Transverse colon (tissue), 4 donors: ENCODE data around the gene CLMN. TPM values are rescaled to one million over a fixed set of nuclear protein-coding genes. Genes with fewer than 3 reads are reported as not detected.

ENCODE experiments used
- DNase-seq: peaks from one replicate; pipeline ENCODE4 v3.0.0-alpha.2; 2019
- H3K27ac ChIP-seq, 4 donors: fragments of 200-600 bp; sonication (generic); 2 replicates each; pipeline ENCODE4 v1.5.1; 2016 to 2018; ENCODE audit warnings: inconsistent platforms in 4 of 4
- H3K27me3 ChIP-seq: fragments of 200-600 bp; sonication (generic); 2 replicates; pipeline ENCODE4 v1.5.1; 2017; ENCODE audit warnings: inconsistent platforms
- H3K36me3 ChIP-seq, 4 donors: fragments of 200-600 bp; sonication (generic); 2 replicates each; pipeline ENCODE4 v1.5.1; 2017 to 2019; ENCODE audit warnings: inconsistent platforms in 4 of 4
- H3K4me1 ChIP-seq, 4 donors: fragments of 200-600 bp; sonication (generic); 2 replicates each; pipeline ENCODE4 v1.5.1; 2017 to 2020; ENCODE audit warnings: inconsistent platforms in 4 of 4
- H3K4me3 ChIP-seq, 4 donors: fragments of 200-600 bp; sonication (generic); 1 replicate in 1 of 4; 2 replicates in 3 of 4; pipeline versions ENCODE4 v1.5.1 to v1.6.1; 2017 to 2019; ENCODE audit warnings: inconsistent platforms in 4 of 4
- H3K9me3 ChIP-seq, 2 donors: fragments of 200-600 bp; sonication (generic); 2 replicates each; pipeline ENCODE4 v1.5.1; 2017 to 2019; ENCODE audit warnings: inconsistent platforms in 2 of 2
- CTCF ChIP-seq, 5 experiments: fragments of 200-600 bp in 3 of 5; fragments of 450-650 bp in 2 of 5; sonication (generic) in 3 of 5; IDR thresholded peaks; 1 replicate in 2 of 5; 2 replicates in 3 of 5; pipeline ENCODE4 v1.5.1; 2016 to 2017; ENCODE audit warnings: antibody characterized with exemption in 5 of 5, inconsistent platforms in 3 of 5, mild to moderate bottlenecking in 2 of 5, moderate library complexity in 1 of 5
- EP300 ChIP-seq: sonication (generic); formaldehyde crosslinking; IDR thresholded peaks from one replicate; pipeline ENCODE4 v1.6.1; 2017; ENCODE audit warnings: antibody characterized with exemption, low read depth
- POLR2A ChIP-seq: fragments of 450-650 bp; IDR thresholded peaks from one replicate; pipeline ENCODE4 v1.6.1; 2016; ENCODE audit warnings: antibody characterized with exemption, mild to moderate bottlenecking, moderate library complexity
- POLR2AphosphoS5 ChIP-seq, 3 donors: sonication (generic); formaldehyde crosslinking; IDR thresholded peaks; one replicate each; pipeline ENCODE4 v1.6.1; 2016; ENCODE audit warnings: antibody characterized with exemption in 3 of 3
- WGBS, 2 donors: methylation state at CpG; one replicate each; pipeline ENCODE4 v1.1.5; 2018; ENCODE audit warnings: low coverage in 1 of 2; 5-methylcytosine and 5-hydroxymethylcytosine counted together
- in situ Hi-C, 4 donors: fragments of 200-750 bp; cut with MboI; loops; one replicate each; pipeline versions ENCODE4 v1.15.0 to v1.15.1; 2017; ENCODE audit warnings: low sequenced_read_pairs in 3 of 4, low pct_ligation_motif_present in 1 of 4, low pct_unique_long_range_greater_than_20kb in 1 of 4
- intact Hi-C: fragments of 100-400 bp; cut with DNase I; formaldehyde crosslinking; loops from one replicate; pipeline ENCODE4 v1.15.1; 2023; ENCODE audit warnings: low total_unique reads
- total RNA-seq, 4 donors: library from RNA; depleted of rRNA; stranded (reverse); fragments of >200 nt; gene quantifications; one replicate each; pipeline ENCODE4 v1.1.0, GENCODE V29; 2016

Gene CLMN
- total RNA-seq, 4 donors from 2014 or later: 71.1 to 118 (median 90.1) TPM

- in situ Hi-C loops: no loop called here
- no peaks in the 10 kb centered on the region for H3K36me3 ChIP-seq
- no peak for DNase-seq
- no peak for TF ChIP-seq EP300
- TF ChIP-seq CTCF (IDR thresholded peaks at IDR 0.05): no peak
- no peak for TF ChIP-seq POLR2AphosphoS5 (IDR thresholded peaks at IDR 0.05)
- TF ChIP-seq POLR2A: no peak
- WGBS, 2 donors: 92 to 93% methylated on average over 3 of the region's 3 CpGs
- no peak overlapping the region for H3K27ac ChIP-seq
- peaks cover 20 to 42% (median 22%) of the 10 kb centered on the region in 4 donors for H3K4me1 ChIP-seq
- H3K4me3 ChIP-seq: no peak overlapping the region
- H3K27me3 ChIP-seq: no peaks in the 10 kb centered on the region
- H3K9me3 ChIP-seq: no peaks in the 10 kb centered on the region
- intact Hi-C loops: no loop called here
Measured at GRCh38 chr14:95262511-95262891, 57.2 kb downstream of the CLMN start.

GRCh38 chr14:95261616-95262510 is 57.8 kb downstream of the CLMN start:
- H3K4me3 ChIP-seq: no peak overlapping the region
- no peak for DNase-seq
- intact Hi-C loops (no loop called here), in situ Hi-C loops (no loop called here)
- no peaks in the 10 kb centered on the region for H3K36me3 ChIP-seq
- WGBS, 2 donors: 85 to 100% methylated on average over 1 to 16 of the region's 16 CpGs
- H3K27ac ChIP-seq: peak overlapping the region in 1 of 4 donors; percentile 37
- TF ChIP-seq POLR2A (no peak), CTCF (IDR thresholded peaks at IDR 0.05) (no peak), POLR2AphosphoS5 (IDR thresholded peaks at IDR 0.05) (no peak), EP300 (no peak)
- H3K9me3 ChIP-seq: no peaks in the 10 kb centered on the region
- peaks cover 20 to 38% (median 22%) of the 10 kb centered on the region in 4 donors for H3K4me1 ChIP-seq
- no peaks in the 10 kb centered on the region for H3K27me3 ChIP-seq

GRCh38 chr14:95260537-95261361 is 59.0 kb downstream of the CLMN start:
- no peaks in the 10 kb centered on the region for H3K36me3 ChIP-seq
- H3K9me3 ChIP-seq: no peaks in the 10 kb centered on the region
- 74 to 85% methylated on average over 16 to 19 of the region's 19 CpGs for WGBS, 2 donors
- intact Hi-C loops (no loop called here), in situ Hi-C loops (no loop called here)
- TF ChIP-seq POLR2A (no peak), POLR2AphosphoS5 (IDR thresholded peaks at IDR 0.05) (no peak), EP300 (no peak), CTCF (IDR thresholded peaks at IDR 0.05) (no peak)
- peaks cover 21 to 36% (median 27%) of the 10 kb centered on the region in 4 donors for H3K4me1 ChIP-seq
- no peaks in the 10 kb centered on the region for H3K27me3 ChIP-seq
- peak overlapping the region in 1 of 4 donors; percentile 37 for H3K27ac ChIP-seq
- DNase-seq: no peak
- no peak overlapping the region for H3K4me3 ChIP-seq
